Lung (tissue), 12 donors: ENCODE data around the gene DCTN5. TPM values are rescaled to one million over a fixed set of nuclear protein-coding genes. Genes with fewer than 3 reads are reported as not detected.
"Not testable (repeated sequence)": the region's sequence is repeated elsewhere in the genome, so short reads cannot be mapped to it uniquely, and the experiment has no call there.

Experiments
- ATAC-seq: fragments of 200-7000 bp; cut with Tn5 transposase; one replicate; pipeline ENCODE4 v1.9.1; 2020; ENCODE audit warnings: moderate number of reproducible peaks; ENCODE audit not compliant: insufficient read depth, low FRiP score
- DNase-seq, 3 donors: peaks; one replicate each; pipeline ENCODE4 v3.0.0-alpha.2; 2013 to 2017
- H3K27ac ChIP-seq, 2 donors: one replicate each; pipeline ENCODE4 v1.5.1; 2013; ENCODE audit warnings: mild to moderate bottlenecking in 2 of 2, moderate library complexity in 2 of 2, control low read depth in 1 of 2, inconsistent platforms in 1 of 2, low read depth in 1 of 2, low read length in 1 of 2
- H3K27me3 ChIP-seq, 3 donors: one replicate each; pipeline ENCODE4 v1.5.1; 2013; ENCODE audit warnings: low read length in 2 of 3; ENCODE audit not compliant: control insufficient read depth in 3 of 3, insufficient read depth in 3 of 3
- H3K36me3 ChIP-seq, 4 donors: one replicate each; pipeline ENCODE4 v1.5.1; 2013; ENCODE audit warnings: low read length in 4 of 4, mild to moderate bottlenecking in 1 of 4, moderate library complexity in 1 of 4; ENCODE audit not compliant: control insufficient read depth in 4 of 4, insufficient read depth in 4 of 4
- H3K4me1 ChIP-seq, 5 donors: one replicate each; pipeline ENCODE4 v1.5.1; 2013; ENCODE audit warnings: low read length in 5 of 5, mild to moderate bottlenecking in 2 of 5, moderate library complexity in 1 of 5; ENCODE audit not compliant: control insufficient read depth in 5 of 5, insufficient read depth in 5 of 5
- H3K4me3 ChIP-seq: one replicate; pipeline ENCODE4 v1.5.1; 2013; ENCODE audit warnings: mild to moderate bottlenecking, control low read depth, moderate library complexity
- H3K9ac ChIP-seq, 2 donors: one replicate each; pipeline ENCODE4 v1.5.1; 2013; ENCODE audit warnings: low read length in 2 of 2, control low read depth in 1 of 2; ENCODE audit not compliant: insufficient read depth in 1 of 2
- H3K9me3 ChIP-seq, 4 donors: one replicate each; pipeline ENCODE4 v1.5.1; 2013; ENCODE audit warnings: low read length in 3 of 4, mild to moderate bottlenecking in 1 of 4, moderate library complexity in 1 of 4; ENCODE audit not compliant: control insufficient read depth in 4 of 4, insufficient read depth in 3 of 4
- whole genome bisulfite sequencing, 2 donors: extraction: QIAGEN DNeasy Blood & Tissue Kit; methylation state at CpG; one replicate each; pipeline ENCODE4 v1.1.7; 2013; 5-methylcytosine and 5-hydroxymethylcytosine counted together
- polyA plus RNA-seq, 2 donors: library from polyadenylated mRNA; stranded (reverse); fragments of 200-250 nt; gene quantifications; one replicate each; pipeline ENCODE4 v1.2.1, GENCODE V29; 2013
- total RNA-seq, 2 donors: library from RNA; depleted of rRNA in 1 of 2; stranded (reverse); fragments of >200 nt in 1 of 2; gene quantifications; one replicate each; pipeline ENCODE4 v1.2.1, GENCODE V29; 2014 to 2021
- TF ChIP-seq, protein P1 (sequence below): IDR thresholded peaks from 2 replicates; pipeline ENCODE4 v1.5.1; 2012; ENCODE audit warnings: mild to moderate bottlenecking; ENCODE audit errors: control extremely low read depth, extremely low read depth
- donor health status: control.
- donor health status: control.
- donor health status: Bipolar disorder and iron deficiency.
- donor health status: healthy.
- donor health status: DM: yes; HTN: yes; CAD: no.

Gene DCTN5
- total and polyA plus RNA-seq, 4 donors, result 10.5 to 46.2 (median 34.7) TPM

DNA sequence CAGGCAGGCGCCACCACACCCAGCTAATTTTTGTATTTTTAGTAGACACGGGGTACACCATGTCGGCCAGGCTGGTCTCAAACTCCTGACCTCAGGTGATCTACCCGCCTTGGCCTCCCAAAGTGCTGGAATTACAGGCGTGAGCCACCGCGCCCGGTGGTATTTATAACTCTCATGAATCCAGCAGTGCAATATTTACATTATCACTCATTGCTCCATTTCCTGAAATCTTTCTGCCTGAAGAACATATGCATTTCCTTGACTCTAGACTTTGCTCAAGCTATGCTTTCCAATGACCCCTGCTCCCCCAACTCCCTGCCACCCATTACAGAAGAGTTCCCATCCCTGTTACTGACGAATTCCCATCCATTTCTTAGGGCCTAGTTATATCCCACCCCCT is 25.5 kb upstream of the DCTN5 start:
- no peak for ATAC-seq
- 74 to 89% methylated on average over 9 of the region's 9 CpGs for WGBS, 2 donors

DNA sequence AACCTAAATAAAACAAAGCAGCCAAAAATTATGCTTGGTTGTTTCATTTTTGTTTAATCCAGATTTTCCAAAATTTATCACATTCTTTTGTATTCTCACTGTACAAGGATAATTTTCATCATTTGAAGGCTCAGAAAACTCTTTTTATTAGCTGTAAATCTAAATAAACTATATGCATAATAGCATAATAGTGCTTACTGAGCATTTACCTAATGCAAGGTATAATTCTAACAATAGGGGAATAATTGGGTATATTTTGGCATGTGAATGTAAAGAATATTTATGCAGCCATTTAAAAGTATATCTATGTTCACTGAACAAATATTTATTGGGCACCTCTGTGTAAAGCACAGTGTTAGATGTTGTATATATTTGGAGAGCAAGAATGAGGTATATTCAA is 17.2 kb upstream of the DCTN5 start:
- TF ChIP-seq, protein P1, sequence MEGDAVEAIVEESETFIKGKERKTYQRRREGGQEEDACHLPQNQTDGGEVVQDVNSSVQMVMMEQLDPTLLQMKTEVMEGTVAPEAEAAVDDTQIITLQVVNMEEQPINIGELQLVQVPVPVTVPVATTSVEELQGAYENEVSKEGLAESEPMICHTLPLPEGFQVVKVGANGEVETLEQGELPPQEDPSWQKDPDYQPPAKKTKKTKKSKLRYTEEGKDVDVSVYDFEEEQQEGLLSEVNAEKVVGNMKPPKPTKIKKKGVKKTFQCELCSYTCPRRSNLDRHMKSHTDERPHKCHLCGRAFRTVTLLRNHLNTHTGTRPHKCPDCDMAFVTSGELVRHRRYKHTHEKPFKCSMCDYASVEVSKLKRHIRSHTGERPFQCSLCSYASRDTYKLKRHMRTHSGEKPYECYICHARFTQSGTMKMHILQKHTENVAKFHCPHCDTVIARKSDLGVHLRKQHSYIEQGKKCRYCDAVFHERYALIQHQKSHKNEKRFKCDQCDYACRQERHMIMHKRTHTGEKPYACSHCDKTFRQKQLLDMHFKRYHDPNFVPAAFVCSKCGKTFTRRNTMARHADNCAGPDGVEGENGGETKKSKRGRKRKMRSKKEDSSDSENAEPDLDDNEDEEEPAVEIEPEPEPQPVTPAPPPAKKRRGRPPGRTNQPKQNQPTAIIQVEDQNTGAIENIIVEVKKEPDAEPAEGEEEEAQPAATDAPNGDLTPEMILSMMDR, result no peak
- no peaks in the 10 kb centered on the region for H3K27me3 ChIP-seq
- H3K36me3 ChIP-seq, result peaks cover 17 to 23% (median 18%) of the 10 kb centered on the region in 4 donors
- ATAC-seq (no peak), DNase-seq (no peak)
- no peak overlapping the region for H3K4me3 ChIP-seq
- H3K4me1 ChIP-seq, result no peaks in the 10 kb centered on the region
- H3K9me3 ChIP-seq, result no peaks in the 10 kb centered on the region
- H3K27ac ChIP-seq, result no peak overlapping the region
- H3K9ac ChIP-seq, result no peak overlapping the region

More for the DNA sequence above, 25.5 kb upstream of the DCTN5 start:
- Histone ChIP-seq H3K27me3 (no peaks in the 10 kb centered on the region), H3K9me3 (no peaks in the 10 kb centered on the region), H3K36me3 (peaks cover 0 to 25% (median 7%) of the 10 kb centered on the region in 4 donors), H3K4me1 (no peaks in the 10 kb centered on the region), H3K4me3 (no peak overlapping the region), H3K27ac (no peak overlapping the region), H3K9ac (no peak overlapping the region)
- DNase-seq, result no peak
- TF ChIP-seq, protein P1, result no peak

DNA sequence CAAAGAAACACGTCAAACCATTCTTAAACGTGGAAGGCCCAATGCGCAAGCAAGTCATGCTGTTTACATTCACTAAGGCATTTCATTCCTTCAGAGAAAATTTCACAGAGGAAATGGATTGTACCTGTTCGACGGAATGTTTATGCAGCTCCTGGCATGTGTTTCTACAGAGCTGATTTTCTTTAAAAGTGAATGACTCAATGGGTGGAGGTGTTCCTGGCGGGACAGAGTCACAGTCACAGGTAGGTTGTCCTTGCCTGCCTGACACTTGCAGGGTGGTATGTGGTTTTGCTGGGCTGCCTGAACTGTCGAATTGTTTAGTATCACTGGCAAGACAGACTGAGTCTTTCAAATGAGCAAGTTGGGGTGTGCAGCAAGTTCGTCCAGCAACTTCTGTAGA is 11.8 kb upstream of the DCTN5 start:
- H3K27me3 ChIP-seq, result no peaks in the 10 kb centered on the region
- DNase-seq, result no peak
- H3K36me3 ChIP-seq, result peaks cover 15 to 23% (median 18%) of the 10 kb centered on the region in 4 donors
- no peak overlapping the region for H3K9ac ChIP-seq
- H3K27ac ChIP-seq, result no peak overlapping the region
- H3K9me3 ChIP-seq, result no peaks in the 10 kb centered on the region
- no peaks in the 10 kb centered on the region for H3K4me1 ChIP-seq
- TF ChIP-seq, protein P1, result no peak
- WGBS, 2 donors, result 83 to 87% methylated on average over 8 of the region's 8 CpGs
- H3K4me3 ChIP-seq, result no peak overlapping the region
- no peak for ATAC-seq

DNA sequence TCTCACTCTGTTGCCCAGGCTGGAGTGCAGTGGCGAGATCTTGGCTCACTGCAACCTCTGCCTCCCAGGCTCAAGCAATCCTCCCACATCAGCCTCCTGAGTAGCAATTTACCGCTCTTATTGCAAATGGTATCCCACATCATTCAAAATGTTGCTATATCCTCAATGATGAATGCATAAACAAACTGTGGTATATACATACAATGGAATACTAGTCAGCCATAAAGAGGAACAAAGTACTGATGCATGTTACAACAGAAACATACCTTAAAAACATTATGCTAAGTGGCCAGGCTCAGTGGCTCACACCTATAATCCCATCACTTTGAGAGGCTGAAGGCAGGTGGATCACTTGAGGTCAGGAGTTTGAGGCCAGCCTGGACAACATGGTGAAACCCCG is 9.4 kb upstream of the DCTN5 start:
- not testable (repeated sequence) for ATAC-seq, H3K4me1 ChIP-seq, DNase-seq, H3K9ac ChIP-seq, H3K27me3 ChIP-seq, H3K4me3 ChIP-seq, H3K27ac ChIP-seq, H3K9me3 ChIP-seq
- 97 to 98% methylated on average over 3 of the region's 3 CpGs for WGBS, 2 donors
- peaks cover 10 to 23% (median 18%) of the 10 kb centered on the region in 4 donors for H3K36me3 ChIP-seq
